ENCODE data around the gene UBXN7.
"Not testable (repeated sequence)": the region's sequence is repeated elsewhere in the genome, so short reads cannot be mapped to it uniquely, and the experiment has no call there.

UBXN7 gene

DNA sequence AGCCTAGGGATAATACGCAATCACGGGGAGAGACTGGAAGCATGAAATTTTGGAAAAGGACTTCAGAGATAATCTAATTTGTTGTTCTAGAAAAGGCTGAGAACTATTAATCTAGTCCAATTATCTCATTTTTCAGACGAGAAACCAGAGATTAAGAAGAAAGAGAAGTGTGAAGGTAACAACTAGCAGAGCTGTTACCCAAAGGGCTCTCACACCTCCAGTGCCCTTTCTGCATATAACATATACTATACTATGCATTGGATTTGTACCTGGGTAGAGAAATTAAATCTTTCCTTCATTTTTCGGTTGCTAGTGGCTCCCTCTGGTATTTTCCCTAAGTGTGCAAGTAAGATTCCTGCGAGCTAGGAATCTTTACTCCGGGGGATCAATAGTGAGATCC lies 80.7 kb downstream of the UBXN7 start:
- DNase-seq, result no peak

DNA sequence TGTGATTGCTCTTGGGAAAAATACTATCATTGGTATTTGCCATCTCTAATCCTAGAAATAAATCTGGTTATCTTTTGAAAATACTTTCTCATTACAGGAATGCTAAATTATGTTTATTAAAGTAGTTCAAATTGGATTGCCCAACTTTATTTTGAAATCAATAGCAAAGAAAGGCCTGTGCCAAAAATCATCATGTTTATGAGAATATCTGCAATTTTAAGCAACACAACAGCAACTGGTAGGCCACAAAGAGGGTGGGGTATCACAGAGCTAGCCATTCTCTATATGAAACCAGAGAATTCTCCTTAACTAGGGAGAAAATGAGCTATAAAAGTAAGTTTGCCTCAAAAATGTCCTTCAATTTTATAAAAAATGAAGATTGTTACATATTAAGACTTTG lies 82.2 kb downstream of the UBXN7 start:
- no peak for DNase-seq

DNA sequence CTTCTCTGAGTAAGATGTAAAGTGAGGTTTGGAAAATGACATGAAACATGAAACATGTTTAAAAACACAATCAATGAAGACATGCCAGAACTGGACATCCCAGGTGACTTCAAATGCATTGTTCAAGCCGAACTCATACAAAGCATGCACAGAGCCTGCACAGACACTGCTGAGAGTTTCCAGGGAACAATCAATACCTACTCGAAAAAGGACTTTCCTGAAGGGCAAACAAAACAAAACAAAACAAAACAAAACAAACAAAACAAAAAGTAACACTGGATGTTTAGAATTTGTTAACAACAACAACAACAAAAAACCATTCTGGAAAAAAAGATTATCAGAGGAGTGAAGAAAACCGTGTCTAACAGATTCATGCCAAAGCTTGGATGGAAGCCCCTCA lies 83.5 kb downstream of the UBXN7 start:
- no peak for DNase-seq

DNA sequence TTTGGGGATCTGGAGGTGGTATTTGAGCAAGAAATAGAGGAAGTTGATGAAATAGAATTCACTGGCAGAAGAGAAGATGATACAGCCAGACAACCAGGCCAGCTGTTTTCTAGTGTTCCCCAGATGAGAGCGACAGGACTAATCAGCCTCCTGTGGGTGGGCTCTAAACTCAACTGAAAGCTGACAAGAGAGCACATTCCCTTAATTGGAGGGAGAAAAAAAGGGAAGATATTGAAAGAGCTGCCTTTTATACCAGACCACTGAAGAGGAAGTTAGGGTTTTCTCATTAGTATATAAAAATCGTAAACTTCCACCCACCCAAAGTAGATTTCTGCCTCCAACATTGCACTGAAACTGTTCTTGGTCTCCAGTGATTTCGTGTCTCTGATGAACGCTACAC lies 87.6 kb downstream of the UBXN7 start:
- DNase-seq, result no peak

DNA sequence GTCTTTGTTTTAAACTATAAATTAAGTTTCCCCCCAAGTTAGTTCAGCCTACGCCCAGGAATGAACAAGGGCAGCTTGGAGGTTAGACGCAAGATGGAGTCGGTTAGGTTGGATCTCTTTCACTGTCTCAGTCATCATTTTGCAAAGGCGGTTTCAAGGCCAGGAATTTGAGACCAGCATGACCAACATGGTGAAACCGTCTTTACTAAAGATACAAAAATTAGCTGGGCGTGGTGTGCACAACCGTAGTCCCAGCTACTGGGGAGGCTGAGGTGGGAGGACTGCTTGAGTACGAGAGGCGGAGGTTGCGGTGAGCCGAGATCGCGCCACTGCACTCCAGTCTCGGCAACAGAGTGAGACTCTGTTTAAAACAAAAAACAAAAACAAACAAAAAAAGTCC lies 88.3 kb downstream of the UBXN7 start:
- DNase-seq, result not testable (repeated sequence)

DNA sequence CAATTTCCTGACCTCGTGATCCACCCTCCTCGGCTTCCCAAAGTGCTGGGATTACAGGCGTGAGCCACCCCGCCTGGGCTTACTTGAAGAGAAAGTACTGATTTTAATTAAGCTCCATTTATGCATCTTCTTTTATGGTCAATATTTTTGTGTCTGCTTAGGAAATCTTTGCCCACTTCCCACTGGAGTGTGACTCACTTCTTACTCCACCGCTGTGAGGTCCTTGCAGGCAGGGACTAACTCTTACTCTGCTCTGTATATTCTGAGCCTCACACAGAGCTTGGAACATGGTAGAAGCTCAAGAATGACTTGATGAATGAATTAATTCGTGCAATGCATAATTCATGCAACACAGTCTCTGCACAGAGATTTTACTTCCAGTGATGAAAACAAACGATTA lies 91.1 kb downstream of the UBXN7 start:
- no peak for DNase-seq

DNA sequence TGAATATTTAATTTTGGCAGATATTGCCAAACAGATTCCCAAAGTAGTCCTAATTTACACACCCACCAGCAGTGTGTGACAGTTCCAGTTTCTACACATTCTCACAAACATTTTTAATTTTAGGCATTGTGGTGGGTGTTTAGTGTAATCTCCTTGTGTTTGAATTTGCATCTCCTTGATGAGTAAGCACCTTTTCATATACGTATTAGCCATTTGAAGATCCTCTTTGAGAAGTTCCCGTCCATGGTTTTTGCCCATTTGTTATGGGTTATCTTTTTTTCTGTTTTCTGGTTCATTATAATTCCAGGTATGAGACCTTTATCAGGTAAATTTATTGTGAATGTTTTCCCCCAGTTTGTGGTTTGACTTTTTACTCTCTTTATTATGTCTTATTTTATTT lies 91.8 kb downstream of the UBXN7 start:
- no peak for DNase-seq

DNA sequence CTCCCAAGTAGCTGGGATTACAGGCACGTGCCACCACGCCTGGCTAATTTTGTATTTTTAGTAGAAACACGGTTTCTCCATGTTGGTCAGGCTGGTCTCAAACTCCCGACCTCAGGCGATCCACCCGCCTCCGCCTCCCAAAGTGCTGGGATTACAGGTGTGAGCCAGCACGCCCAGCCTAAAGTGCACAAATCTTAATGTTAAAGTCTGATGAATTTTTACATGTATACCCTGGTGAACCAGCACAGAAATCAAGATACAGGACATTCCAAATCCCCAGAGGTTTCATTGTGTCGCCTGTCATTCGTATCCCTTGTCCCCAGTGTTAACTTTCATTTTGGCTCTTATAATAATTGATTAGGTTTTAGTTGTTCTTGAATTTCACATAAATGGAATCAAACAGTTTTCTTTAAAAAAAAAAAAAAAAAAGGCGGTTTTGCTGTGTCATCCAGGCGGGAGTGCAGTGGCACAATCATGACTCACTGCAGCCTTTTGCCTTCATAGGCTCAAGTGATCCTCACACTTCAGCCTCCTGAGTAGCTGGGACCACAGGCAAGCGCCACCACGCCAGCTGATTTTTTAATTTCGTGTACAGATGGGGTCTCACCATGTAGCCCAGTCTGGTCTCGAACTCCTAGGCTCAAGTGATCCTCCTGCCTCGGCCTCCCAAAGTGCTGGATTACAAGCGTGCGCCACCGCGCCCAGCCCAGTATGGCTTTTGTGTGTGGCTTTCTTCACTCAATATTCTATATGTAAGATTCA lies 92.6 kb downstream of the UBXN7 start:
- no peak for DNase-seq

DNA sequence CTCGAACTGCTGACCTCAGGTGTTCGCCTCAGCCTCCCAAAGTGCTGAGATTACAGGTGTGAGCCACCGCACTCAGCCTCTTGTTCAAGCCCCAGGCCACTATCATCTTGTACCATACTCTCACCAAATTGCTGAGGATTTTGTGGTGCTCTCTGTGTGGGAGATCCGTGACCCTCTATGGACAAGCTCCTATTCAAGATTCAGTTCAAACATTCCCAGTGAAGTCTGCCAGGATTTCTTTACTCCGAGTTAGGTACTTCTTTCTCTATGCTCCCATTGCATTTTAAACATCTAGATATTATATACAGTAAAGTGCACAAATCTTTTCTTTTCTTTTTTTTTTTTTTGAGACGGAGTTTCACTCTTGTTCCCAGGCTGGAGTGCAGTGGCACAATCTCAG lies 93.2 kb downstream of the UBXN7 start:
- DNase-seq, result no peak

DNA sequence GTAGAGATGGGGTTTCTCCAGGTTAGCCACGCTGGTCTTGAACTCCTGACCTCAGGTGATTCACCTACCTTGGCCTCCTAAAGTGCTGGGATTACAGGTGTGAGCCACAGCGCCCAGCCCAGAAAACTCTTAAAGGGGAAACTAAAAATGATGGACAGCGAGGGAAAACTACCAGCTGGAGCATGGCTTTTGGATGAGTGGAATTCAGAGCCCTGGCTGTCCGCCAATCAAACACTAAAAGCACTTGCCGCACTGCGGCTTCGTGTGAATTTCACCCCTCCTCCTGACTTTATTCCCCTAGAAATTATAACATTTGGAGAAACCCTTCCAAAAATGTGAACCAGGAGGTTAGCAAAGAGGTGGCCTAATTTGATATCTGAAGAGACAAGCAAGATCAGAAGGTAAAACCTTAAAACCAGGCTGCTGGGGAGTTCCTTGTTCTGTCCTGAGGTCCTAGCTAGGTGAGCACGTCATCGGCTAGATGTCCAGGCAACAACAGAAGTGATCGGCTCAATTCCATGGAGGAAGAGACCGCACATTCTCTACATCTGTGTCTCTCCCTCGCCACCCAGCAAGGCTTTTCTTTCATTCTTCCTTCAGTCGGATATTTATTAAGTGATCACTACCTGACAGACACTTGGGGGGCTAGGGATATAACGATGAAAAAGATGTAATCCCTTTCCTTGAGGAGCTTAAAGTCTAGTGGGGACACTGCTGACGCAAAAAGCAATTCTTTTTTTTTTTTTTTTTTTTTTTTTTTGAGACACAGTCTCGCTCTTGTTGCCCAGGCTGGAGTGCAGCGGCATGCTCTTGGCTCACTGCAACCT lies 95.7 kb downstream of the UBXN7 start:
- DNase-seq, result peak; percentile 21

DNA sequence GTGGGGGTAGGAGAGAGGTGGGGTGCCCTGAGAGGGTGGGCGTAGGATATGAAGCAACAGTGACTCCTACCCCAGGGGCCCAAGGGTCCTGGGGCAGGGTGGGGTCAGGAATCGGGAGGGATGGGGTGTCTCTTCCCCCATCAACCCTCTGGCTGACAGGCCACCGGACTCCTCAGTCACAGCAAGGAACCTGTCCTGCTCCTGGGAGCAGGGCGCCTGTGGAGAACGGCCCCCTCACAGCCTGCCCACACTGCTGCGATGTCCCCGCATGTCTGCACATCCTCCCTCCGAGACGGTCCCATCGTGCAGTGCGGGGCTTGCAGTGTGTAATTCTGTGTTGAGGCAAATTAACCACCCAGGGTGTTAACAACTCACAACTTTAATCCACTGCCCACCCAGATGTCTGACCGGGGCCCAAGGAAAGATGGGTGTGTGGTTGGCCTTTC lies 96.7 kb downstream of the UBXN7 start:
- no peak for DNase-seq

DNA sequence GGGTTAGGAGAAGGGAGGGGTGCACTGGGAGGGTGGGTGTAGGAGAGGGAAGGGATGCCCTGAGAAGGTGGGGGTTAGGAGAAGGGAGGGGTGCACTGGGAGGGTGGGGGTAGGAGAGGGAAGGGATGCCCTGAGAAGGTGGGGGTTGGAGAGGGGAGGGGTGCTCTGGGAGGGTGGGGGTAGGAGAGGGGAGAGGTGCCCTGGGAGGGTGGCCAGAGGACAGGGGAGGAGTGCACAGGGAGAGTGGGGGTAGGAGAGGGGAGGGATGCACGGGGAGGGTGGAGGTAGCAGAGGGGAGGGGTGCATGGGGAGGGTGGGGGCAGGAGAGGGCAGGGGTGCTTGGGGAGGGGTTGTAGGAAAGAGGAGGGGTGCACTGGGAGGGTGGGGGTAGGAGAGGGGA lies 97.2 kb downstream of the UBXN7 start:
- no peak for DNase-seq

DNA sequence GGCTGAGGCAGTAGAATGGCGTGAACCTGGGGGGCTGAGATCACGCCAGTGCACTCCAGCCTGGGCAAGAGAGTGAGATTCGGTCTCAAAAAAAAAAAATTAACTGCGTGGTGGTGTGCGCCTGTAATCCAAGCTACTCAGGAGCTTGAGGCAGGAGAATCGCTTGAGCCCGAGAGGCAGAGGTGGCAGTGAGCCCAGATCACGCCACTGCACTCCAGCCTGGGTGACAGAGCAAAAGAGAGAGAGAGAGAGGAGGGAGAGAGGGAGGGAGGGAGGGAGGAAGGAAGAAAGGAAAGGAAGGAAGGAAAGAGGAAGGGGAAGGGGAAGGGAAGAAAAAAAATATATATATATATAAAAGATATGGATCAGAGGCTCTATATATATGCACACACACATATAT lies 100.1 kb downstream of the UBXN7 start:
- no peak for DNase-seq

DNA sequence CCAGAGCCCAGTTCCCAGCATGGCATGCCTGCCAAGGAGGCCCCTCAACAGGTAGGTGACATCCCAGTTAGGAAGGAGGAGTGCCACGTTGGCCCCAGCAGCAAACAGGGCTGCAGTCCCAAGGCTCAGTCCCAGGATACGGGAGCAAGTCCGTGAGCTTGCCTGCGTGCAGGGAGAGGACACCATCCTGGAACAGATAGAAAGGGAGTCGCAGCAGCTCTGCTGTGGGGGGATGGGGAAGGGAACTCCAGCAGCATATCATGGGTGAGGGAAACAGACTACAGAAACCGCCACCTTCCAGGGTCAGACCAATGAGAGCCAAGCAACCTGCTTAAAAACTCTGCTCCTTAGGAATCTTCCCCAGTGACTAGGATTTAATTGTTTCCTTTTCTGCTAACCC lies 104.8 kb downstream of the UBXN7 start:
- no peak for DNase-seq

DNA sequence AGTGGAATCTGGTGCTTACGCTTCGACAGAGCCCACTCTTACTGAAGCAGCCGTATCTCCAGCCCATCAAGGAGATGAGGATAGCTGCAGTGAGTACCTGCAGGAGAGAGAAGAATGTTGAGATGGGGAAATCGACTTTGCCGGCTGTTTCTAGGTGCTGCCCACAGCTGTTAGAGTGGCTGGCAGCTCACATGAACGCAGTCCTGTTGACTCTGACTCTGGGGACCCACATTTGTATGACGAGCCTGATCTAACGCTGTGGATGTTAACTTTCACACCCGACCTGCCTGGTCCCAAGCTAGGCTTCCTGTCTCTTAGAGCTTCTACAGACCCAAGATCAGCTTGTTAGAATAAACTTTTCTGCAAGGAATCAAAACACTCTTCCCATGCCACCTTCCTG lies 105.3 kb downstream of the UBXN7 start:
- DNase-seq, result no peak

DNA sequence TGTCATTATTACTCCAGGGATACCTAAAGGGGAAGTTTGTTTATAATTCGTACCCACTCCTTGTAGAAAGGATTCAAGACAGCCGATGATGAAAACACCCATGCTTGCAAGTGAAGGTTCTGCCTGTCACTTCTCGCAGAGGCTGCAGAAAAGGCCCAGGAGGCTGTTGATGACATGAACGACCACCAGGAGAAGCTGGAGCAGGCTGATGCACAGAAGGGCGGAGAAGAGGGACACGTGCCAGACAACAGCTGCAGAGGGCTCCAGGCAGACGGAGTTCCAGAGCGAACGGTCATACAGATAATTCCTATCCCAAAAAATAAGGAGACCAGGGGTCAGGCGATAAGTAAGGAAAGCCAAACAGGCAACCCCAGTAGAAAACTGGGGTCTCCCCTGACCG lies 108.5 kb downstream of the UBXN7 start:
- peak; percentile 73 for DNase-seq

DNA sequence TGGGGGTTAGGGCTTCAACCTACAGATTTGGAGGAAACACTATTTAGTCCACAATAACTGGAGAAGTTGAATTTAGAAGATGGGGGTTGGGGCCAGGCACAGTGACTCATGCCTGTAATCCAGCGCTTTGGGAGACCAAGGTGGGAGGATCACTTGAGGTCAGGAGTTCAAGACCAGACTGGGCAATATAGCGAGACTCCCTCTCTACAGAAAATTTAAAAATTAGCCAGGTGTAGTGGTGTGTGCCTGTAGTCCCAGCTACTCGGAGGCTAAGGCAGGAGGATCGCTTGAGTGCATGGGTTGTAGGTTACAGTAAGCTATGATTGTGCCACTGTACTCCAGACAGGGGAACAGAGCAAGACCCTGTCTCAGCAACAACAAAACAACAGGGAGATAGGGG lies 109.2 kb downstream of the UBXN7 start:
- no peak for DNase-seq

DNA sequence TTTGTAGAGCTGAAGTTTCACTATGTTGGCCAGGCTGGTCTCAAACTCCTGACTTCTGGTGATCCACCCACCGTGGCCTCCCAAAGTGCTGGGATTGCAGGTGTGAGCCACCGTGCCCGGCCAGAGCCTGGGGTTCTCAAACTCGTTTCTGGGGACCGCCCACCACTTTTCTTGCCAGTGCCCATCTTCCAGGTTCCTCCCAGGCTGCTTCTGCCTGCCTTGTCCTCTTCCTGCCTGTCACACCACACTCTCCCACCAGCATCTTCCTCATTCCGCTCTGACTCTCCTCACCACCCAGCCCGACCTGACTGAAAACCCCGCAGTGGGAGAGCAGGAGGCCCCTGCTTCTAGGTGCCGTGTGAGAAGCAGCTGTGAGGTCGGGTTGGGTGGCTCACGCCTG lies 111.1 kb downstream of the UBXN7 start:
- no peak for DNase-seq

DNA sequence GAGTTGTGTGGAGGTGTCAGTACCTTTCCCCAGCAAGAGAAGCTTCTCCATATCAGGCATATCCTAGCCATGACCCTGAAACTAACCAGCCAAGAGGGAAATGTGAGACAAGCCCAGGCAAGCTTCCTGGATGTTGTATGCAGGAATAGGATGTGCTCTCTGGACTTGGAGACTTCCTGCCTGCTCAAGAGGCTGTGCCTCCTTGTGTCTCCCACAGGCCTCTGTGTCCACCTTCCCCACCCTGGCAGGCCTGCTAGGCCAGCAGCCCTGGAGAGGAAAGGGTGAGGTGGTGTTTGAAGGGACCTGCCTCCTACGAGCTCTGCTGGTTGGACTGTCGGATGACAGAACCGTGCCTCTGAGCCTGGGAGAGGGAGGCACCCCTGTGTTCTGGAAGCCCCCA lies 112.1 kb downstream of the UBXN7 start:
- peak; percentile 59 for DNase-seq

DNA sequence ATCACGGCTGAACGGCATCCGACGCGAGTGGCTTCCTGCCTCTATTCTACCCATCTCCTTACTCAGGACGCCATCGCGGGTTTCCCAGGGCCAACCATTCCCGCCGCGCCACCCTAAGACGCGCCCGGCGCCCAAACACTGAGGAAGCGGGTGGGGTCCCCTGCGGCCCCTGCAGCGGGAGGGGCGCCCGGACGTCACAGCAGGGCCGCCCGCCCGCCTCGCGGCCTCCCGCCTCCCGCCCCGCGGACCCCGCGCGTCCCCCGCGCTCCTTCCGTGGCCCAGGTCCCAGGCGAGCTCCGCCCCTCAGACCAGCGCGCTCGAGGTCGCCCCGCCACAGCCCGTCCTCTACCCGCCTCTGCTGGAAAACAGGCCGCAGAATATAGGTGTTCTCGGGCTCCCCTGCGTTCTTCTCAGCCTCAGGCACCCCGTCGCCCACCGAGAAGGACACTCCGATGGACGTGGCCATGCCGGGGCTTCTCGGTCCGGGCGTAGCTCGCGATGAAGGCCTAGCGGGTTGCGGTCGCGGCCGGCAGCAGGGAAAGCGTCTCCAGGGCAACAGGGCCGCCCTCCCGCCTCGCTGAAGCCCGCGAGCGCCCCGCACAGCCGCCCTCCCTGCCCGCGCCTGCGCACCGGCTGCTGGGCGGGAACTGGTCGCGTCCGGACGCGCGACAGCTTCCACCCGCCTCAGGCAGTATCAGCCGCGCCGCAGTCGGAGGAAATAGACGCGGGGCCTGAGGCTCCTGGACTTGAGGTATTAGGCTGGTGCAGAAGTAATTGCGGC lies 114.3 kb downstream of the UBXN7 start, which contains the start of gene DYNLT2B:
TSS of gene DYNLT2B (minus strand) at position 554 of the 781 bp plus-strand sequence. CDS start at position 466, 88 bp downstream.
- DNase-seq, result peak; percentile 86

DNA sequence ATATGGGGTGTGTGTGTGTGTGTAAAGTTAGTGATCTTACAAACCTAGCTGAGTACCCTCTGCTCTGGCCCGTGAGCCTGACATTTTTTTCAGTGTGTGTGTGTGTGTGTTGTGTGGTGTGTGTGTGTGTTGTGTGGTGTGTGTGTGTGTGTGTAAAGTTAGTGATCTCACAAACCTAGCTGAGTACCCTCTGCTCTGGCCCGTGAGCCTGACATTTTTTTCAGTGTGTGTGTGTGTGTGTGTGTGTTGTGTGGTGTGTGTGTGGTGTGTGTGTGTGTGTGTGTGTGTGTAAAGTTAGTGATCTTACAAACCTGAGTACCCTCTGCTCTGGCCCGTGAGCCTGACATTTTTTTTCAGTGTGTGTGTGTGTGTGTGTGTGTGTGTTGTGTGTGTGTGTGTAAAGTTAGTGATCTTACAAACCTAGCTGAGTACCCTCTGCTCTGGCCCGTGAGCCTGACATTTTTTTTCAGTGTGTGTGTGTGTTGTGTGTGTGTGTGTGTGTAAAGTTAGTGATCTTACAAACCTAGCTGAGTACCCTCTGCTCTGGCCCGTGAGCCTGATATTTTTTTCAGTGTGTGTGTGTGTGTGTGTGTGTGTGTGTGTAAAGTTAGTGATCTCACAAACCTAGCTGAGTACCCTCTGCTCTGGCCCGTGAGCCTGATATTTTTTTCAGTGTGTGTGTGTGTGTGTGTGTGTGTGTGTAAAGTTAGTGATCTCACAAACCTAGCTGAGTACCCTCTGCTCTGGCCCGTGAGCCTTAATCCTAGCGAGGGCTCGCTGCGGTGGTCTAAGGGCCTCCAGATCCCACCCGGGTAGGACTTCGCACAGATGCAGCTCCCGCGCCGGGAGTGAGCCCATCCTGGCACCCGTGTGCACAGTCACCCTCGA lies 115.2 kb downstream of the UBXN7 start:
- DNase-seq, result not testable (repeated sequence)

DNA sequence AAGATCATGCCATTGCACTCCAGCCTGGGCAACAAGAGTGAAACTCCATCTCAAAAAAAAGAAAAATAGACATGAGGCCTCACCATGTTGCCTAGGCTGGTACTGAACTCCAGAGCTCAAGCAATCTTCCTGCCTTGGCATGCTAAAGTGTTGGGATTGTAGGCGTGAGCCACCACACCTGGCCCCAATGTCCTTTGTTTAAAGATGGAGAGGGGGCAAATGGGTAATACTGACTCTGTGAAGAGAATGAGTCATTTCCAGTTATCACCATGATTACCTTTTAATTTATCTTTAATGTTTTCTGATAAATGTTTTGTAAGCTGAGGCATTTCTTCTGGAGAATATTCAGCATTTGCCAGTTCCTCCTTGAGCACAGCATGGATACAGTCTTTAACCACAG lies 116.4 kb downstream of the UBXN7 start:
- no peak for DNase-seq

Measured in NCI-H2171 treated with DMSO at 0.1 percent for 48 hours (cell line).